Measurements from ENCODE around the gene GIPC2.

GRCh38 chr1:78178816-78179215 lies 133.1 kb downstream of the GIPC2 start:
- TF ChIP-seq, protein P1, sequence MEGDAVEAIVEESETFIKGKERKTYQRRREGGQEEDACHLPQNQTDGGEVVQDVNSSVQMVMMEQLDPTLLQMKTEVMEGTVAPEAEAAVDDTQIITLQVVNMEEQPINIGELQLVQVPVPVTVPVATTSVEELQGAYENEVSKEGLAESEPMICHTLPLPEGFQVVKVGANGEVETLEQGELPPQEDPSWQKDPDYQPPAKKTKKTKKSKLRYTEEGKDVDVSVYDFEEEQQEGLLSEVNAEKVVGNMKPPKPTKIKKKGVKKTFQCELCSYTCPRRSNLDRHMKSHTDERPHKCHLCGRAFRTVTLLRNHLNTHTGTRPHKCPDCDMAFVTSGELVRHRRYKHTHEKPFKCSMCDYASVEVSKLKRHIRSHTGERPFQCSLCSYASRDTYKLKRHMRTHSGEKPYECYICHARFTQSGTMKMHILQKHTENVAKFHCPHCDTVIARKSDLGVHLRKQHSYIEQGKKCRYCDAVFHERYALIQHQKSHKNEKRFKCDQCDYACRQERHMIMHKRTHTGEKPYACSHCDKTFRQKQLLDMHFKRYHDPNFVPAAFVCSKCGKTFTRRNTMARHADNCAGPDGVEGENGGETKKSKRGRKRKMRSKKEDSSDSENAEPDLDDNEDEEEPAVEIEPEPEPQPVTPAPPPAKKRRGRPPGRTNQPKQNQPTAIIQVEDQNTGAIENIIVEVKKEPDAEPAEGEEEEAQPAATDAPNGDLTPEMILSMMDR (IDR thresholded peaks at IDR 0.05): no peak
- no peak for TF ChIP-seq ZFX (IDR thresholded peaks at IDR 0.05; ENCODE audit: borderline replicate concordance)

Measured in 22Rv1 (cell line).